GM19372 (cell line): ENCODE measurements around the gene ZNF407.
"Not testable (repeated sequence)": the region's sequence is repeated elsewhere in the genome, so short reads cannot be mapped to it uniquely, and the experiment has no call there.

Experiments
- ATAC-seq: cut with Tn5 transposase; IDR thresholded peaks from one replicate; pipeline ENCODE4 v1.9.1; 2021; ENCODE audit warnings: mild to moderate bottlenecking, low read depth, moderate library complexity; ENCODE audit not compliant: unreplicated experiment

ZNF407 gene

GRCh38 chr18:74597662-74598349 is at the start of gene ZNF407:
Gene ZNF407, plus strand, starts transcription at chr18:74597870. Its CDS starts 33,150 bp downstream, at chr18:74631020.
- peak; percentile 66 for ATAC-seq

GRCh38 chr18:74549591-74550104 is 48.0 kb upstream of the ZNF407 start:
- ATAC-seq, result no peak

GRCh38 chr18:74550886-74551285 is 46.8 kb upstream of the ZNF407 start:
- ATAC-seq, result no peak

- no peak for ATAC-seq
Measured at GRCh38 chr18:74551452-74551851, 46.2 kb upstream of the ZNF407 start.

- ATAC-seq, result peak; percentile 100
Measured at GRCh38 chr18:74551936-74552555, 45.6 kb upstream of the ZNF407 start.

- ATAC-seq, result no peak
Measured at GRCh38 chr18:74556126-74556525, 41.5 kb upstream of the ZNF407 start.

- ATAC-seq, result no peak
Measured at GRCh38 chr18:74558096-74558495, 39.6 kb upstream of the ZNF407 start.

- ATAC-seq, result no peak
Measured at GRCh38 chr18:74562131-74562730, 35.4 kb upstream of the ZNF407 start.

GRCh38 chr18:74562775-74563174 is 34.9 kb upstream of the ZNF407 start:
- no peak for ATAC-seq

GRCh38 chr18:74563999-74564398 is 33.7 kb upstream of the ZNF407 start:
- no peak for ATAC-seq

GRCh38 chr18:74565164-74565563 is 32.5 kb upstream of the ZNF407 start:
- not testable (repeated sequence) for ATAC-seq

- not testable (repeated sequence) for ATAC-seq
Measured at GRCh38 chr18:74565993-74566392, 31.7 kb upstream of the ZNF407 start.

GRCh38 chr18:74567822-74568221 is 29.8 kb upstream of the ZNF407 start:
- ATAC-seq, result no peak

- no peak for ATAC-seq
Measured at GRCh38 chr18:74569401-74569800, 28.3 kb upstream of the ZNF407 start.

- no peak for ATAC-seq
Measured at GRCh38 chr18:74570266-74570665, 27.4 kb upstream of the ZNF407 start.

GRCh38 chr18:74571895-74572680 is 25.6 kb upstream of the ZNF407 start:
- ATAC-seq, result no peak

GRCh38 chr18:74573053-74573452 is 24.6 kb upstream of the ZNF407 start:
- no peak for ATAC-seq

GRCh38 chr18:74574916-74575315 is 22.8 kb upstream of the ZNF407 start:
- ATAC-seq, result no peak

GRCh38 chr18:74577019-74577418 is 20.7 kb upstream of the ZNF407 start:
- no peak for ATAC-seq

GRCh38 chr18:74579496-74580065 is 18.1 kb upstream of the ZNF407 start:
- ATAC-seq, result no peak
